Measurements from ENCODE around the gene PIGW.
A peak's percentile ranks its signal among the peaks of the same experiment; 100 is the strongest.

Gene PIGW

DNA sequence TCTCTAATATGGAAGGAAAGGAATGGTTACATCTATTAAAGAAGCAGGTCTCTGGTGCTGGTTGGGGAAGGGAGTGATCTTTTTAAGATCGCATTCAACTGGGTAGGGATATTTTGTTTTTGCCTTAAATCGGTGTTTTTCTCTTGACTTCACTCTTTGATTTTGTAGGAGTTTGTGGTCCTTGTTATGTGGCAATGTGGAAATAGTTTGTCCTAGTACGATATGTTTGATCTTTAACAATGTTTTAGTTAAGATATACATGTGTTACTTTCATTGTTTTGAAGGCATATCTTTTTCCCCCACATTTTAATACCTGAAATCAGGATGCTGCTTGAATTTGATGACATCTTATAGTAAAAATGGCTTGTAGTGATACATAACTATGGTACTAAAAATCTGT is 18.7 kb downstream of the PIGW start:
- Histone ChIP-seq H3K4me3 (ENCODE audit: low read length) (peak overlapping the region; percentile 22), H3K4me2 (ENCODE audit: low read length) (peak overlapping the region; percentile 35), H3F3A (ENCODE audit: control insufficient read depth, insufficient read depth) (peaks cover 33% of the 10 kb centered on the region), H4K20me1 (ENCODE audit: control insufficient read depth, insufficient read depth, low read depth, low read length) (peaks cover 30% of the 10 kb centered on the region), H3K79me2 (ENCODE audit: control insufficient read depth, low read length) (peaks cover 99% of the 10 kb centered on the region), H3K27ac (ENCODE audit: low read depth, low read length) (peak overlapping the region; percentile 23), H3K27me3 (ENCODE audit: control insufficient read depth, low read length) (no peaks in the 10 kb centered on the region), H3K36me3 (ENCODE audit: control insufficient read depth, low read length) (peaks cover 75% of the 10 kb centered on the region), H3K9me2 (replicated peaks; ENCODE audit: control insufficient read depth, low read length) (no peaks in the 10 kb centered on the region), H3K4me1 (ENCODE audit: control insufficient read depth, low read length) (peaks cover 79% of the 10 kb centered on the region), H3K9me3 (ENCODE audit: control insufficient read depth, insufficient read depth, low read length) (no peaks in the 10 kb centered on the region)
- no peak for TF ChIP-seq EZH2phosphoT487 (IDR thresholded peaks at IDR 0.05; ENCODE audit: borderline replicate concordance, low read length)
- TF ChIP-seq, protein P1, sequence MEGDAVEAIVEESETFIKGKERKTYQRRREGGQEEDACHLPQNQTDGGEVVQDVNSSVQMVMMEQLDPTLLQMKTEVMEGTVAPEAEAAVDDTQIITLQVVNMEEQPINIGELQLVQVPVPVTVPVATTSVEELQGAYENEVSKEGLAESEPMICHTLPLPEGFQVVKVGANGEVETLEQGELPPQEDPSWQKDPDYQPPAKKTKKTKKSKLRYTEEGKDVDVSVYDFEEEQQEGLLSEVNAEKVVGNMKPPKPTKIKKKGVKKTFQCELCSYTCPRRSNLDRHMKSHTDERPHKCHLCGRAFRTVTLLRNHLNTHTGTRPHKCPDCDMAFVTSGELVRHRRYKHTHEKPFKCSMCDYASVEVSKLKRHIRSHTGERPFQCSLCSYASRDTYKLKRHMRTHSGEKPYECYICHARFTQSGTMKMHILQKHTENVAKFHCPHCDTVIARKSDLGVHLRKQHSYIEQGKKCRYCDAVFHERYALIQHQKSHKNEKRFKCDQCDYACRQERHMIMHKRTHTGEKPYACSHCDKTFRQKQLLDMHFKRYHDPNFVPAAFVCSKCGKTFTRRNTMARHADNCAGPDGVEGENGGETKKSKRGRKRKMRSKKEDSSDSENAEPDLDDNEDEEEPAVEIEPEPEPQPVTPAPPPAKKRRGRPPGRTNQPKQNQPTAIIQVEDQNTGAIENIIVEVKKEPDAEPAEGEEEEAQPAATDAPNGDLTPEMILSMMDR (IDR thresholded peaks at IDR 0.05; ENCODE audit: low read depth, low read length, poor library complexity, severe bottlenecking) = no peak

DNA sequence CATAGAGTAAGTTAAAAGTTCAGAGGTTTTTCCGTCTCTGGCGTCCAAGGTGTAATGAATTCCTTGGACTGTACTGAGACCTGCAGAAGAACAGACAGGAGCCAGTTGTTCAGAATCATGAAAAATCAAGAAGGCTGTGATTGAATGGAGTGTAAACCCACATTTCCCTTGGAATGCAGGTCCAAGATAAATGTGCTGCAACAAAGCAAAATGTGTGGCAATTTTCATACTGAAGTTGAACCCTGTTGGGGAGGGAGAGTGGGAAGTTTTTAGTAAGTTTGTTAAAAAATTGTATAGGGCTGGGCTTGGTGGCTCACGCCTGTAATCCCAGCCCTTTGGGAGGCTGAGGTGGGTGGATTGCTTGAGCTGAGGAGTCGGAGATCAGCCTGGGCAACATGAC is 31.3 kb downstream of the PIGW start:
- Histone ChIP-seq H3K4me1 (ENCODE audit: control insufficient read depth, low read length) (no peaks in the 10 kb centered on the region), H3F3A (ENCODE audit: control insufficient read depth, insufficient read depth) (peaks cover 5% of the 10 kb centered on the region; the same call in 1 of the 2 replicates), H3K4me2 (ENCODE audit: low read length) (no peak overlapping the region), H3K27me3 (ENCODE audit: control insufficient read depth, low read length) (no peaks in the 10 kb centered on the region), H3K27ac (ENCODE audit: low read depth, low read length) (no peak overlapping the region), H3K4me3 (ENCODE audit: low read length) (no peak overlapping the region), H3K9me3 (ENCODE audit: control insufficient read depth, insufficient read depth, low read length) (no peaks in the 10 kb centered on the region), H4K20me1 (ENCODE audit: control insufficient read depth, insufficient read depth, low read depth, low read length) (no peaks in the 10 kb centered on the region), H3K36me3 (ENCODE audit: control insufficient read depth, low read length) (peaks cover 82% of the 10 kb centered on the region), H3K79me2 (ENCODE audit: control insufficient read depth, low read length) (peaks cover 76% of the 10 kb centered on the region), H3K9me2 (replicated peaks; ENCODE audit: control insufficient read depth, low read length) (no peaks in the 10 kb centered on the region)
- TF ChIP-seq EZH2phosphoT487 (IDR thresholded peaks at IDR 0.05; ENCODE audit: borderline replicate concordance, low read length) = no peak
- TF ChIP-seq, protein P1 (IDR thresholded peaks at IDR 0.05; ENCODE audit: low read depth, low read length, poor library complexity, severe bottlenecking) = no peak

DNA sequence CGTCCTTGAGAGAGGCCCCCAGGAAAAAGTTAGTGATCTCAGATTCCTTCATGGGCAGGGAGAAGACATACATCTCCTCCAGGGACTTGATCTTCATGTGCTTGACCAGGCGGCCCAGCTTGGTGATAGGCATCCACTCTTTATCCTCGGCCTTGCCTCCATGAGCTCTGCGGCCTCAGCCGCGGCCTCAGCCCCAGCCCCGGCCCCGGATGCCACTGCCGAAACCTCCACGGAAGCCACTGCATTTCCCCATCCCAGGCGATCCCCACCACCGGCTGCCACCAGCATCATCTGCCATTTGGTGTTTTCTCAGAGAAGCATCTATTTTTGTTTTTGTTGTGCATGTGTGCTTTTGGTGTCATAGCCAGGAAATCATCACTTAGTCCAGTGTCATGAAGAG is 40.2 kb downstream of the PIGW start:
- Histone ChIP-seq H3K4me2 (ENCODE audit: low read length) (no peak overlapping the region), H4K20me1 (ENCODE audit: control insufficient read depth, insufficient read depth, low read depth, low read length) (peaks cover 16% of the 10 kb centered on the region), H3K79me2 (ENCODE audit: control insufficient read depth, low read length) (peaks cover 76% of the 10 kb centered on the region), H3F3A (ENCODE audit: control insufficient read depth, insufficient read depth) (peaks cover 2% of the 10 kb centered on the region), H3K36me3 (ENCODE audit: control insufficient read depth, low read length) (peaks cover 83% of the 10 kb centered on the region), H3K27ac (ENCODE audit: low read depth, low read length) (no peak overlapping the region), H3K9me3 (ENCODE audit: control insufficient read depth, insufficient read depth, low read length) (no peaks in the 10 kb centered on the region), H3K27me3 (ENCODE audit: control insufficient read depth, low read length) (no peaks in the 10 kb centered on the region), H3K4me1 (ENCODE audit: control insufficient read depth, low read length) (no peaks in the 10 kb centered on the region), H3K9me2 (replicated peaks; ENCODE audit: control insufficient read depth, low read length) (no peaks in the 10 kb centered on the region), H3K4me3 (ENCODE audit: low read length) (no peak overlapping the region)
- TF ChIP-seq, protein P1 (IDR thresholded peaks at IDR 0.05; ENCODE audit: low read depth, low read length, poor library complexity, severe bottlenecking) = no peak
- TF ChIP-seq EZH2phosphoT487 (IDR thresholded peaks at IDR 0.05; ENCODE audit: borderline replicate concordance, low read length) = no peak
